Measurements from ENCODE around the gene COG2.
"Not testable (repeated sequence)": the region's sequence is repeated elsewhere in the genome, so short reads cannot be mapped to it uniquely, and the experiment has no call there.

COG2 gene

GRCh38 chr1:230629511-230629910 lies 12.8 kb upstream of the COG2 start:
- no peak for DNase-seq

- DNase-seq: no peak
These were observed 10.8 kb upstream of the COG2 start for GRCh38 chr1:230631477-230631876.

- DNase-seq: no peak
These were observed 9.9 kb upstream of the COG2 start for GRCh38 chr1:230632273-230632873.

GRCh38 chr1:230633469-230633868 lies 8.8 kb upstream of the COG2 start:
- DNase-seq: no peak

- no peak for DNase-seq
These were observed 7.9 kb upstream of the COG2 start for GRCh38 chr1:230634384-230634783.

GRCh38 chr1:230636575-230637148 lies 5.6 kb upstream of the COG2 start:
- no peak for DNase-seq

- DNase-seq: no peak
These were observed 2.5 kb upstream of the COG2 start for GRCh38 chr1:230639714-230640209.

- no peak for DNase-seq
These were observed 935 bp upstream of the COG2 start for GRCh38 chr1:230641346-230641745.

- DNase-seq: no peak
These were observed 400 bp upstream of the COG2 start for GRCh38 chr1:230641900-230642262.

GRCh38 chr1:230643908-230644307 lies 1.6 kb downstream of the COG2 start:
- DNase-seq: no peak

GRCh38 chr1:230646710-230647302 lies 4.5 kb downstream of the COG2 start:
- no peak for DNase-seq

- no peak for DNase-seq
These were observed 5.0 kb downstream of the COG2 start for GRCh38 chr1:230647321-230647720.

GRCh38 chr1:230648114-230648513 lies 5.8 kb downstream of the COG2 start:
- DNase-seq: no peak

- no peak for DNase-seq
These were observed 8.0 kb downstream of the COG2 start for GRCh38 chr1:230650300-230650699.

GRCh38 chr1:230651235-230651634 lies 9.0 kb downstream of the COG2 start:
- DNase-seq: no peak

- DNase-seq: not testable (repeated sequence)
These were observed 14.4 kb downstream of the COG2 start for GRCh38 chr1:230656719-230657118.

GRCh38 chr1:230658103-230658502 lies 15.8 kb downstream of the COG2 start:
- not testable (repeated sequence) for DNase-seq

- no peak for DNase-seq
These were observed 16.4 kb downstream of the COG2 start for GRCh38 chr1:230658691-230659090.

GRCh38 chr1:230661976-230662375 lies 19.7 kb downstream of the COG2 start:
- DNase-seq: no peak

GRCh38 chr1:230668227-230668626 lies 25.9 kb downstream of the COG2 start:
- no peak for DNase-seq

- DNase-seq: no peak
These were observed 27.3 kb downstream of the COG2 start for GRCh38 chr1:230669543-230669942.

- DNase-seq: no peak
These were observed 32.3 kb downstream of the COG2 start for GRCh38 chr1:230674581-230674980.

- no peak for DNase-seq
These were observed 34.9 kb downstream of the COG2 start for GRCh38 chr1:230677200-230677599.

GRCh38 chr1:230679192-230679591 lies 36.9 kb downstream of the COG2 start:
- DNase-seq: no peak

GRCh38 chr1:230679825-230680224 lies 37.5 kb downstream of the COG2 start:
- no peak for DNase-seq
